ENCODE results near the gene BAMBI.

- TF ChIP-seq CTCF (conservative IDR thresholded peaks at IDR 0.05 in 1 of 2, IDR thresholded peaks at IDR 0.05 in 1 of 2; ENCODE audit: extremely low read depth in 1 of 2, insufficient read depth in 1 of 2, low read depth in 1 of 2, low read length in 2 of 2): peak; percentile 98 to 99
- no peak for TF ChIP-seq EZH2 (IDR thresholded peaks at IDR 0.05; ENCODE audit: borderline replicate concordance, low read length)
Measured at GRCh38 chr10:28663576-28664368, 13.5 kb upstream of the BAMBI start.

Measured in mammary epithelial cell (primary cell).